H1 (cell line): Measurements from ENCODE around the gene RNGTT. TPM values are rescaled to one million over a fixed set of nuclear protein-coding genes. Genes with fewer than 3 reads are reported as not detected.
"Not testable (repeated sequence)": the region's sequence is repeated elsewhere in the genome, so short reads cannot be mapped to it uniquely, and the experiment has no call there.

Experiments used
- CTCF ChIA-PET: fragments of 300-600 bp; sonication (Branson Sonifier 250); formaldehyde crosslinking; loops from one replicate; lab custom pipeline; 2021; ENCODE audit not compliant: partially characterized antibody; lab: Charles Lee
- POLR2A ChIA-PET: fragments of 300-600 bp; sonication (Branson Sonifier 250); formaldehyde crosslinking; loops from one replicate; lab custom pipeline; 2021; ENCODE audit warnings: inconsistent platforms; ENCODE audit not compliant: partially characterized antibody; lab: Charles Lee
- DNase-seq, 2 experiments: peaks; one replicate each; pipeline versions ENCODE4 v3.0.0 to v3.0.0-alpha.2; 2010 to 2022; ENCODE audit warnings: low spot score in 2 of 2, low read depth in 1 of 2, mixed read lengths in 1 of 2
- FAIRE-seq: peaks from 2 replicates; lab custom pipeline; 2011; peaks lifted over from hg19 to GRCh38; lab: Jason Lieb, UNC
- H2AFZ ChIP-seq: 2 replicates; pipeline ENCODE4 v1.8.1; 2012; ENCODE audit warnings: low read length, inconsistent platforms
- H2AK5ac ChIP-seq: 2 replicates; pipeline ENCODE4 v1.6.1; 2013; ENCODE audit warnings: low read depth, low read length
- H2BK120ac ChIP-seq: replicated peaks from 2 replicates; pipeline ENCODE3; 2013; ENCODE audit warnings: low read depth, low read length, inconsistent platforms
- H2BK12ac ChIP-seq: 2 replicates; pipeline ENCODE4 v1.6.1; 2013; ENCODE audit warnings: low read depth, low read length
- H2BK15ac ChIP-seq: 2 replicates; pipeline ENCODE4 v1.6.1; 2013; ENCODE audit warnings: low read length
- H2BK20ac ChIP-seq: 2 replicates; pipeline ENCODE4 v1.6.1; 2013; ENCODE audit warnings: low read length
- H2BK5ac ChIP-seq: 2 replicates; pipeline ENCODE4 v1.6.1; 2013; ENCODE audit warnings: low read depth, low read length
- H3K14ac ChIP-seq: 2 replicates; pipeline ENCODE4 v1.6.1; 2013; ENCODE audit warnings: inconsistent platforms; ENCODE audit not compliant: insufficient read length
- H3K18ac ChIP-seq: 2 replicates; pipeline ENCODE4 v1.6.1; 2013; ENCODE audit warnings: low read length; ENCODE audit errors: extremely low read depth
- H3K23ac ChIP-seq: 2 replicates; pipeline ENCODE4 v1.6.1; 2013; ENCODE audit warnings: inconsistent platforms; ENCODE audit not compliant: insufficient read length
- H3K23me2 ChIP-seq: 2 replicates; pipeline ENCODE4 v1.6.1; 2013; ENCODE audit warnings: low read depth, low read length
- H3K27ac ChIP-seq: 2 replicates; pipeline ENCODE4 v1.6.1; 2011; ENCODE audit warnings: low read depth, low read length, inconsistent platforms
- H3K27me3 ChIP-seq, 4 experiments: replicated peaks in 1 of 4; 1 replicate in 1 of 4; 2 replicates in 3 of 4; pipeline versions ENCODE4 v1.6.1 to v1.8.1; 2011 to 2013; ENCODE audit warnings: low read length in 3 of 4, mild to moderate bottlenecking in 3 of 4, inconsistent platforms in 2 of 4, mixed read lengths in 2 of 4, moderate library complexity in 1 of 4; ENCODE audit not compliant: control insufficient read depth in 3 of 4, insufficient read depth in 3 of 4; ENCODE audit errors: extremely low read depth in 1 of 4
- H3K36me3 ChIP-seq, 4 experiments: 2 replicates each; pipeline versions ENCODE4 v1.6.1 to v1.8.1; 2011 to 2013; ENCODE audit warnings: mild to moderate bottlenecking in 4 of 4, low read length in 3 of 4, moderate library complexity in 2 of 4, control low read depth in 1 of 4, inconsistent platforms in 1 of 4; ENCODE audit not compliant: insufficient read depth in 4 of 4, control insufficient read depth in 2 of 4
- H3K4ac ChIP-seq: replicated peaks from 2 replicates; pipeline ENCODE3; 2013; ENCODE audit warnings: low read length, low read depth, mixed read lengths, inconsistent platforms; ENCODE audit not compliant: insufficient read length
- H3K4me1 ChIP-seq, 4 experiments: replicated peaks in 1 of 4; 1 replicate in 1 of 4; 2 replicates in 3 of 4; pipeline versions ENCODE4 v1.6.1 to v1.8.1; 2011 to 2013; ENCODE audit warnings: low read length in 3 of 4, inconsistent platforms in 2 of 4, mixed read lengths in 1 of 4; ENCODE audit not compliant: insufficient read depth in 4 of 4, control insufficient read depth in 3 of 4
- H3K4me2 ChIP-seq, 2 experiments: 2 replicates each; pipeline versions ENCODE4 v1.6.1 to v1.8.1; 2011 to 2013; ENCODE audit warnings: low read depth in 2 of 2, low read length in 2 of 2, control low read depth in 1 of 2, inconsistent platforms in 1 of 2, mild to moderate bottlenecking in 1 of 2; ENCODE audit not compliant: insufficient read depth in 1 of 2
- H3K4me3 ChIP-seq, 4 experiments: fragments of 200-600, 300-600 bp in 1 of 4; sonication (generic), shearing (Covaris generic), sonication (Bioruptor Twin) in 1 of 4; 2 replicates each; pipeline versions ENCODE4 v1.5.1 to v1.8.1; 2011 to 2016; ENCODE audit warnings: low read length in 4 of 4, low read depth in 3 of 4, control low read depth in 2 of 4, inconsistent platforms in 2 of 4, mild to moderate bottlenecking in 2 of 4, mixed read lengths in 1 of 4, moderate library complexity in 1 of 4; ENCODE audit not compliant: insufficient read depth in 2 of 4; ENCODE audit errors: extremely low read depth in 1 of 4
- H3K56ac ChIP-seq: replicated peaks from 2 replicates; pipeline ENCODE3; 2013; ENCODE audit warnings: low read depth, mild to moderate bottlenecking, mixed read lengths, low read length, inconsistent platforms; ENCODE audit not compliant: insufficient read length
- H3K79me1 ChIP-seq: 2 replicates; pipeline ENCODE4 v1.6.1; 2013; ENCODE audit warnings: low read depth, low read length, control low read depth
- H3K79me2 ChIP-seq, 2 experiments: 2 replicates each; pipeline versions ENCODE4 v1.6.1 to v1.8.1; 2012 to 2013; ENCODE audit warnings: low read length in 2 of 2, mild to moderate bottlenecking in 2 of 2, inconsistent platforms in 1 of 2; ENCODE audit not compliant: insufficient read depth in 2 of 2, control insufficient read depth in 1 of 2
- H3K9ac ChIP-seq, 4 experiments: replicated peaks in 1 of 4; 1 replicate in 1 of 4; 2 replicates in 3 of 4; pipeline versions ENCODE4 v1.6.1 to v1.8.1; 2011 to 2013; ENCODE audit warnings: low read depth in 3 of 4, low read length in 3 of 4, control low read depth in 2 of 4, mild to moderate bottlenecking in 2 of 4, moderate library complexity in 2 of 4, inconsistent platforms in 1 of 4; ENCODE audit errors: extremely low read depth in 1 of 4
- H3K9me3 ChIP-seq, 2 experiments: 2 replicates each; pipeline versions ENCODE4 v1.6.1 to v1.8.1; 2012 to 2013; ENCODE audit warnings: mild to moderate bottlenecking in 2 of 2, moderate library complexity in 2 of 2, control low read depth in 1 of 2, inconsistent platforms in 1 of 2, low read depth in 1 of 2, low read length in 1 of 2, mixed read lengths in 1 of 2; ENCODE audit not compliant: insufficient read depth in 2 of 2
- H4K20me1 ChIP-seq, 2 experiments: replicated peaks in 1 of 2; 2 replicates each; pipeline versions ENCODE3 to v1.8.1; 2011 to 2013; ENCODE audit warnings: inconsistent platforms in 2 of 2, low read length in 2 of 2, mild to moderate bottlenecking in 1 of 2; ENCODE audit not compliant: insufficient read depth in 2 of 2, control insufficient read depth in 1 of 2
- H4K5ac ChIP-seq: 2 replicates; pipeline ENCODE4 v1.6.1; 2013; ENCODE audit warnings: low read length, low read depth, mixed read lengths, inconsistent platforms; ENCODE audit not compliant: insufficient read length
- H4K8ac ChIP-seq: 2 replicates; pipeline ENCODE4 v1.8.0; 2013; ENCODE audit warnings: mild to moderate bottlenecking, moderate library complexity, low read length, inconsistent platforms; ENCODE audit not compliant: insufficient read depth; ENCODE audit errors: extremely low read depth
- H4K91ac ChIP-seq: replicated peaks from 2 replicates; pipeline ENCODE3; 2013; ENCODE audit warnings: low read length, mixed read lengths, inconsistent platforms; ENCODE audit not compliant: insufficient read length
- WGBS, 2 experiments: shearing (Covaris generic) in 1 of 2; methylation state at CpG; one replicate each; pipeline versions ENCODE4 v1.1.6 to v1.1.7; 2013 to 2015; ENCODE audit warnings: low lambda C conversion rate in 2 of 2, mixed read lengths in 2 of 2, inconsistent platforms in 1 of 2, low coverage in 1 of 2, missing lambda C conversion rate in 1 of 2; ENCODE audit not compliant: insufficient replicate concordance in 2 of 2, insufficient coverage in 1 of 2, insufficient read length in 1 of 2; ENCODE audit errors: extremely low coverage in 1 of 2, missing lambda C conversion rate in 1 of 2; 5-methylcytosine and 5-hydroxymethylcytosine counted together
- polyA plus RNA-seq, 7 experiments: library from polyadenylated mRNA; depleted of rRNA in 3 of 7; stranded (reverse) in 5 of 7; unstranded in 2 of 7; fragments of >200 nt in 5 of 7; fragments of 200-250 nt in 2 of 7; gene quantifications; 1 replicate in 5 of 7; 2 replicates in 1 of 7; 4 replicates in 1 of 7; pipeline versions ENCODE4 v1.2.1 to v1.2.3, GENCODE V29; 2011 to 2013; ENCODE audit warnings: missing spikeins in 2 of 7, mixed read lengths in 2 of 7
- total RNA-seq: library from RNA; stranded (reverse); fragmentation: NEBNext Ultra II Directional; extraction: Animal tissue kit (Norgen Biotek cat#: 25700); gene quantifications from 2 replicates; pipeline ENCODE4 v1.2.1, GENCODE V29; 2021

The RNGTT gene
- total and polyA plus RNA-seq, 2 of the 8 experiments (the other 6 are each of a cell fraction or from before 2014, with no cell fraction given): 3.6 to 21.2 TPM

- CTCF ChIA-PET, H3K79me1 ChIP-seq, H3K4me1 ChIP-seq, H2BK12ac ChIP-seq, H3K9me3 ChIP-seq, H3K79me2 ChIP-seq, FAIRE-seq, H2BK120ac ChIP-seq, H2AK5ac ChIP-seq, H2BK5ac ChIP-seq, H3K27ac ChIP-seq, H4K5ac ChIP-seq, H3K4me2 ChIP-seq, H3K4me3 ChIP-seq, H3K14ac ChIP-seq, H3K56ac ChIP-seq, H3K23ac ChIP-seq, H3K18ac ChIP-seq, H3K23me2 ChIP-seq, H3K27me3 ChIP-seq, H3K4ac ChIP-seq, H2BK20ac ChIP-seq, DNase-seq, H3K36me3 ChIP-seq, POLR2A ChIA-PET, H4K20me1 ChIP-seq, H2BK15ac ChIP-seq, H4K8ac ChIP-seq, H4K91ac ChIP-seq, H2AFZ ChIP-seq, H3K9ac ChIP-seq: not testable (repeated sequence)
- 93% methylated on average over 1 of the region's 1 CpG; no CpG with 5 or more reads in 1 of the 2 experiments for WGBS, 2 experiments
Observed at GRCh38 chr6:88833071-88833470, 130.3 kb downstream of the RNGTT start.
